AG04449 (cell line): ENCODE results near the gene ICE2.

Experiments used
- CTCF ChIA-PET: fragments of 350-600 bp; formaldehyde crosslinking; extraction: SDS; loops from one replicate; lab custom pipeline; 2021; ENCODE audit warnings: antibody characterized with exemption; lab: Yijun Ruan, JAX
- POLR2A ChIA-PET: fragments of 400-600, 350-600 bp; formaldehyde crosslinking; extraction: SDS; loops from one replicate; lab custom pipeline; 2020; ENCODE audit warnings: antibody characterized with exemption, inconsistent platforms; lab: Yijun Ruan, JAX
- DNase-seq: peaks from one replicate; pipeline ENCODE4 v3.0.0-alpha.2; 2010; ENCODE audit warnings: low read depth, low spot score
- H3K4me3 ChIP-seq: 2 replicates; pipeline ENCODE4 v1.5.1; 2011; ENCODE audit warnings: low read depth, mild to moderate bottlenecking, control low read depth, low read length
- CTCF ChIP-seq: IDR thresholded peaks from one replicate; pipeline ENCODE4 v1.5.1; 2011; ENCODE audit warnings: mild to moderate bottlenecking, moderate library complexity, low read length, control low read depth, inconsistent platforms; ENCODE audit not compliant: insufficient read depth; ENCODE audit errors: missing control alignments

ICE2 gene

GRCh38 chr15:60469893-60470641, 8.9 kb downstream of the ICE2 start:
- POLR2A ChIA-PET = no interaction called here
- TF ChIP-seq CTCF = no peak
- no peak overlapping the region for H3K4me3 ChIP-seq
- CTCF ChIA-PET = no interaction called here
- no peak for DNase-seq

DNA sequence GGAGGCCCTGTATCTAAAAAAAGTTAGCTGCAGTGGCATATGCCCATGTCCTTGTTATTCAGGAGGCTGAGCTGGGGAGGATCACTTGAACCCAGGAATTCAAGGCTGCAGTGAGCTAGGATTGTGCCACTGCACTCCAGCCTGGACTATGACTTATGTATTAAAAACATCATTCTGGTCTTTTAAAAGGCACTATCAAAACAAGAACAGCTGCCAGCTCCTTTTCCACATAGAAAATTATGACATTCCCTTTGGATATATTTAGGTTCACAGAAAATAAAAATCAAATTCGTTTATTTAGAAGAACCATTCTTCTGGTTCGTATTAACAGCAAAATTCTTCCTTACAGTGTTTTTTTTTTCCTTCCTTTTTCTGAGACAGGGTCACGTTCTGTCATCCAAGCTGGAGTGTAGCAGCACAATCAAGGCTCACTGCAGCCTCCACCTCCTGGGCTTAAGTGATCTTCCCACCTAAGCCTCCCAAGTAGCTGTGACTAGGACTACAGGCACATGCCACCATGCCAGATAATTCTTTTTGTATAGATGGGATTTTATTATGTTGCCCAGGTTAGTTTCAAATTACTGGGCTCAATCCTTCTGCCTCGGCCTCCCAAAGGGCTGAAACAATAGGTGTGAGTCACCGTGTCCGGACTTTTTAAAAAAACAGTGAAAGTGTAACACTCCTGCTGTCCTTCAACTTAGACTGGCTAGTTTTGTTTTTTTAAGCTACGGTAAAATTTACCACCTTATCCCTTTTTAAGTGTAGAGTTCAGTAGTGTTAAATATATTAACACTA, 13.9 kb downstream of the ICE2 start:
- no peak for TF ChIP-seq CTCF
- DNase-seq = no peak
- ChIA-PET POLR2A (interaction anchor here (1.0 kb wide), 1 partner anchor 74 kb away, joined by 3 read pairs; no protein-coding TSS in a partner anchor), CTCF (interaction anchor here (1.1 to 1.9 kb wide), 3 partner anchors 9 to 55 kb away, joined by 3 to 10 read pairs (median 3); no protein-coding TSS in a partner anchor)
- H3K4me3 ChIP-seq = no peak overlapping the region

GRCh38 chr15:60462027-60462426, 16.9 kb downstream of the ICE2 start:
- ChIA-PET POLR2A (interaction anchor here (0.6 kb wide), 1 partner anchor 20 kb away, joined by 3 read pairs; no protein-coding TSS in a partner anchor), CTCF (no interaction called here)
- no peak overlapping the region for H3K4me3 ChIP-seq
- no peak for TF ChIP-seq CTCF
- no peak for DNase-seq

- no peak for TF ChIP-seq CTCF
- POLR2A ChIA-PET = no interaction called here
- peak; percentile 10 for DNase-seq
- CTCF ChIA-PET = no interaction called here
- no peak overlapping the region for H3K4me3 ChIP-seq
Measured at GRCh38 chr15:60460931-60461330, 18.0 kb downstream of the ICE2 start.

GRCh38 chr15:60458721-60459120, 20.2 kb downstream of the ICE2 start:
- DNase-seq = no peak
- no peak overlapping the region for H3K4me3 ChIP-seq
- CTCF ChIA-PET = no interaction called here
- TF ChIP-seq CTCF = no peak
- POLR2A ChIA-PET = no interaction called here

DNA sequence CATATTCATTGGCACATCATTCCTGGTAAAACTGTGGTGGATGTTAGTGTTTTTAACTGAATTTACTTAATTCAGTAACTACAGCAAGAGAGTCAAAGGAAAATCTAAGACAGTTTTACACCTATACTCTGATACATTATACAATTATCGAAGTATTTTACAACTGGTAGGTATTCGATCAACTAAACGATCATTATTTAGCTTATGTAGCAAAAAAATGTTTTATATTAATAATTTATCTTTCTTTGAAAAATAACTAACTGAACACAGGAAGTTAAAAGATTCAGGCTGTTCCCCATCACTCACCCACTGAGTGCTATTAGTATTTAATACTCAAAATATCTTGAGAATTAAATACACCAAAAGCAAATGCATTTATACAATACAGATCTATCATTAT, 21.0 kb downstream of the ICE2 start:
- no peak for DNase-seq
- no peak for TF ChIP-seq CTCF
- no peak overlapping the region for H3K4me3 ChIP-seq
- CTCF ChIA-PET = interaction anchor here (1.3 kb wide), 1 partner anchor 129 kb away, joined by 4 read pairs; no protein-coding TSS in a partner anchor
- POLR2A ChIA-PET = no interaction called here
